OCI-LY3 (cell line): ENCODE measurements around the gene SYNRG.

ENCODE experiments used
- H2AFZ ChIP-seq: fragments of 200-600, 300-600 bp; shearing (Covaris generic); 2 replicates; pipeline ENCODE4 v1.6.0; 2014; ENCODE audit warnings: antibody characterized with exemption, low read depth, low read length
- H3K27ac ChIP-seq: fragments of 200-600, 300-600 bp; sonication (generic); 2 replicates; pipeline ENCODE4 v1.5.1; 2014; ENCODE audit warnings: mild to moderate bottlenecking, low read length, moderate library complexity, mixed read lengths
- H3K27me3 ChIP-seq: fragments of 200-600, 300-600 bp; sonication (generic); 2 replicates; pipeline ENCODE4 v1.6.1; 2014; ENCODE audit warnings: low read depth, low read length, mixed read lengths
- H3K36me3 ChIP-seq: fragments of 200-600, 300-600 bp; sonication (generic); replicated peaks from 2 replicates; pipeline ENCODE3; 2014; ENCODE audit warnings: low read depth, low read length, mixed read lengths
- H3K4me1 ChIP-seq: fragments of 300-600, 200-600 bp; sonication (generic); 2 replicates; pipeline ENCODE4 v1.6.1; 2014; ENCODE audit warnings: low read length, mixed read lengths
- H3K4me2 ChIP-seq: fragments of 200-600, 300-600 bp; sonication (generic); 2 replicates; pipeline ENCODE4 v1.6.1; 2014; ENCODE audit warnings: low read length, mixed read lengths
- H3K4me3 ChIP-seq: fragments of 300-600, 200-600 bp; sonication (generic); 2 replicates; pipeline ENCODE4 v1.5.1; 2014; ENCODE audit warnings: antibody characterized with exemption, mild to moderate bottlenecking, low read length, moderate library complexity
- H3K79me2 ChIP-seq: fragments of 300-600, 200-600 bp; shearing (Covaris generic); 2 replicates; pipeline ENCODE4 v1.6.1; 2014; ENCODE audit warnings: mild to moderate bottlenecking, low read length, mixed read lengths
- H3K9ac ChIP-seq: fragments of 300-600, 200-600 bp; shearing (Covaris generic); 2 replicates; pipeline ENCODE4 v1.6.0; 2014; ENCODE audit warnings: mild to moderate bottlenecking, low read length, moderate library complexity
- H3K9me3 ChIP-seq: fragments of 200-600, 300-600 bp; shearing (Covaris generic); 2 replicates; pipeline ENCODE4 v1.6.1; 2014; ENCODE audit warnings: low read length, mixed read lengths; ENCODE audit not compliant: insufficient read depth
- H4K20me1 ChIP-seq: fragments of 200-600, 300-600 bp; sonication (generic); 2 replicates; pipeline ENCODE4 v1.6.1; 2016; ENCODE audit warnings: low read length, mixed read lengths; ENCODE audit not compliant: insufficient read depth
- EZH2phosphoT487 ChIP-seq: fragments of 200-600 bp; shearing (Covaris generic); IDR thresholded peaks from 2 replicates; pipeline ENCODE4 v1.6.1; 2018; ENCODE audit warnings: antibody characterized with exemption, mixed run types, low read depth
- TF ChIP-seq, protein P1 (sequence below): fragments of 200-600, 300-600 bp; sonication (generic); IDR thresholded peaks from 2 replicates; pipeline ENCODE4 v1.5.1; 2014; ENCODE audit warnings: antibody characterized with exemption, low read length, low read depth

SYNRG gene

DNA sequence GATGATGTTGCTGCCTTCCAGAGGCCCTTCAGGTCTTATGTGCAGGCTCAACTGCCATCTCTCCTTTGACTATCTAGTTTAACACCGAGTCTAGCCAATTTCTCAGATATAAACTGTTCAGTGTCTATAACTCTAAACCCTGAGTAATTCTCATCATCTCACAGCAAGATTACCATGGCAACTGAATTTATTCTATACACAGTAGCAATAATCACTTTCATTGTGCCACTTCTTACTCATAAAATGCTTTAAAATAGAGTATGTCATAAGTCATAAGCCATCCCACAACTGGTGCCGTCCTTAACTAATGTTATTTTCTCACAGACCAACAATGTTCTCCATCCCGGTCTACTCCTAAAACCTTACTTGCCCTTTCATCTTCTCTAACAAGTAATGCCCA is 45.0 kb downstream of the SYNRG start:
- TF ChIP-seq, protein P1, sequence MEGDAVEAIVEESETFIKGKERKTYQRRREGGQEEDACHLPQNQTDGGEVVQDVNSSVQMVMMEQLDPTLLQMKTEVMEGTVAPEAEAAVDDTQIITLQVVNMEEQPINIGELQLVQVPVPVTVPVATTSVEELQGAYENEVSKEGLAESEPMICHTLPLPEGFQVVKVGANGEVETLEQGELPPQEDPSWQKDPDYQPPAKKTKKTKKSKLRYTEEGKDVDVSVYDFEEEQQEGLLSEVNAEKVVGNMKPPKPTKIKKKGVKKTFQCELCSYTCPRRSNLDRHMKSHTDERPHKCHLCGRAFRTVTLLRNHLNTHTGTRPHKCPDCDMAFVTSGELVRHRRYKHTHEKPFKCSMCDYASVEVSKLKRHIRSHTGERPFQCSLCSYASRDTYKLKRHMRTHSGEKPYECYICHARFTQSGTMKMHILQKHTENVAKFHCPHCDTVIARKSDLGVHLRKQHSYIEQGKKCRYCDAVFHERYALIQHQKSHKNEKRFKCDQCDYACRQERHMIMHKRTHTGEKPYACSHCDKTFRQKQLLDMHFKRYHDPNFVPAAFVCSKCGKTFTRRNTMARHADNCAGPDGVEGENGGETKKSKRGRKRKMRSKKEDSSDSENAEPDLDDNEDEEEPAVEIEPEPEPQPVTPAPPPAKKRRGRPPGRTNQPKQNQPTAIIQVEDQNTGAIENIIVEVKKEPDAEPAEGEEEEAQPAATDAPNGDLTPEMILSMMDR = no peak
- TF ChIP-seq EZH2phosphoT487 = no peak
- Histone ChIP-seq H2AFZ (no peak overlapping the region), H3K27ac (no peak overlapping the region), H3K4me1 (no peaks in the 10 kb centered on the region), H3K9me3 (no peaks in the 10 kb centered on the region), H3K79me2 (no peaks in the 10 kb centered on the region), H3K9ac (no peak overlapping the region), H3K27me3 (no peaks in the 10 kb centered on the region), H3K4me3 (no peak overlapping the region), H4K20me1 (no peaks in the 10 kb centered on the region), H3K4me2 (no peak overlapping the region), H3K36me3 (peaks cover 41% of the 10 kb centered on the region)

- H3K4me1 ChIP-seq = no peaks in the 10 kb centered on the region
- H4K20me1 ChIP-seq = no peaks in the 10 kb centered on the region
- H3K4me3 ChIP-seq = no peak overlapping the region
- H3K27ac ChIP-seq = no peak overlapping the region
- TF ChIP-seq EZH2phosphoT487 = no peak
- TF ChIP-seq, protein P1 = no peak
- no peak overlapping the region for H3K9ac ChIP-seq
- no peak overlapping the region for H2AFZ ChIP-seq
- H3K36me3 ChIP-seq = peaks cover 34% of the 10 kb centered on the region
- no peak overlapping the region for H3K4me2 ChIP-seq
- no peaks in the 10 kb centered on the region for H3K79me2 ChIP-seq
- H3K9me3 ChIP-seq = no peaks in the 10 kb centered on the region
- no peaks in the 10 kb centered on the region for H3K27me3 ChIP-seq
These were observed 47.0 kb downstream of the SYNRG start for GRCh38 chr17:37562016-37562745.

DNA sequence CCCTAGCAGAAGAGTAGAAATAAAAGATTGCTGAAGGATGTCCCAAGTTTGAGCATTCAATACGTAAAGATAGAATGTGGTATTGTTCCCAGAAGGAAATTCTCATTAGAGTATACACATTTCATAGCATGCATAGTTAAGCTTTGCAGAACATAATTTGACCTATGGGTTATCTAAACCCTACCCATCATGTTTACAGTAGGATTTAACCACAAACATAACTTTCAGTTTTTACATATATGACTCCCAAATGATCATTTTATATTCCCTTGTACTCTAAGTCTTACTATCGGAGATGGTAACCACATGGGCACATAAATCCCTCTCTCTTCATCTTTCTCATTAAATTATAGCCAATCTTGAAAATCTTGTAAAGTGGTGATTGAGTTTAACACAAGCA is 50.9 kb downstream of the SYNRG start:
- no peak overlapping the region for H3K4me2 ChIP-seq
- no peaks in the 10 kb centered on the region for H4K20me1 ChIP-seq
- no peak overlapping the region for H3K4me3 ChIP-seq
- H3K9me3 ChIP-seq = no peaks in the 10 kb centered on the region
- H3K9ac ChIP-seq = no peak overlapping the region
- H3K79me2 ChIP-seq = no peaks in the 10 kb centered on the region
- H3K27me3 ChIP-seq = no peaks in the 10 kb centered on the region
- peaks cover 3% of the 10 kb centered on the region; the same call in 1 of the 2 replicates for H3K4me1 ChIP-seq
- H2AFZ ChIP-seq = no peak overlapping the region
- H3K36me3 ChIP-seq = peaks cover 27% of the 10 kb centered on the region
- TF ChIP-seq, protein P1 = no peak
- no peak for TF ChIP-seq EZH2phosphoT487
- H3K27ac ChIP-seq = no peak overlapping the region

DNA sequence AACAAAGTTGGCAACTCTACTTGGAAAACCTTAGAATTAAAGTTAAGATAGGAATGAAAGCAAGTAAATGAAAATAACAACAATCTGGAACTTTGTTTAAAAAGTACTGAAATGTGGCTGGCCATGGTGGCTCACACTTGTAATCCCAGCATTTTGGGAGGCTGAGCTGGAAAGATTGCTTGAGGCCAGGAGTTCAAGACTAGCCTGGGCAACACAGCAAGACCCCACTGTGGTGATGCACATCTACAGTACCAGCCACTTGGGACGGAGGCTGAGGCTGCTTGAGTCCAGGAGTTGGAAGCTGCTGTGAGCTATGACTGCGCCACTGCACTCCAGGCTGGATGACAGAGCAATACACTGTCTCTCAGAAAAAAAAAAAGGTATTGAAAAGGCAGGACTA is 51.7 kb downstream of the SYNRG start:
- no peaks in the 10 kb centered on the region for H3K9me3 ChIP-seq
- no peak overlapping the region for H3K27ac ChIP-seq
- H3K9ac ChIP-seq = no peak overlapping the region
- no peaks in the 10 kb centered on the region for H4K20me1 ChIP-seq
- peaks cover 3% of the 10 kb centered on the region; the same call in 1 of the 2 replicates for H3K4me1 ChIP-seq
- TF ChIP-seq, protein P1 = no peak
- no peak for TF ChIP-seq EZH2phosphoT487
- no peak overlapping the region for H3K4me3 ChIP-seq
- no peak overlapping the region for H2AFZ ChIP-seq
- H3K27me3 ChIP-seq = no peaks in the 10 kb centered on the region
- H3K4me2 ChIP-seq = no peak overlapping the region
- H3K36me3 ChIP-seq = peaks cover 34% of the 10 kb centered on the region
- H3K79me2 ChIP-seq = no peaks in the 10 kb centered on the region
